Kidney (tissue), 14 donors: ENCODE measurements around the gene MDM2. TPM values are rescaled to one million over a fixed set of nuclear protein-coding genes. Genes with fewer than 3 reads are reported as not detected.

Experiments
- DNase-seq, 5 donors: peaks; one replicate each; pipeline ENCODE4 v3.0.0-alpha.2; 2013 to 2020
- FAIRE-seq: peaks from 2 replicates; lab custom pipeline; 2012; peaks lifted over from hg19 to GRCh38; lab: Jason Lieb, UNC
- H3K27ac ChIP-seq, 2 donors: one replicate each; pipeline ENCODE4 v1.7.0; 2013; ENCODE audit warnings: low read depth in 2 of 2, low read length in 2 of 2, inconsistent platforms in 1 of 2
- H3K27me3 ChIP-seq: one replicate; pipeline ENCODE4 v1.7.1; 2013; ENCODE audit warnings: low read length, inconsistent platforms; ENCODE audit not compliant: control insufficient read depth, insufficient read depth
- H3K36me3 ChIP-seq, 3 donors: one replicate each; pipeline versions ENCODE4 v1.7.0 to v1.7.1; 2013; ENCODE audit warnings: low read length in 3 of 3, control low read depth in 1 of 3, inconsistent platforms in 1 of 3; ENCODE audit not compliant: insufficient read depth in 3 of 3, control insufficient read depth in 2 of 3
- H3K4me1 ChIP-seq, 3 donors: one replicate each; pipeline versions ENCODE4 v1.7.0 to v1.7.1; 2013; ENCODE audit warnings: low read length in 3 of 3, inconsistent platforms in 1 of 3, low read depth in 1 of 3; ENCODE audit not compliant: control insufficient read depth in 2 of 3, insufficient read depth in 2 of 3
- H3K4me3 ChIP-seq, 3 donors: one replicate each; pipeline versions ENCODE4 v1.7.0 to v1.8.1; 2013; ENCODE audit warnings: low read length in 3 of 3, control low read depth in 1 of 3, inconsistent platforms in 1 of 3
- H3K9ac ChIP-seq, 3 donors: one replicate each; pipeline versions ENCODE4 v1.7.0 to v1.7.1; 2013; ENCODE audit warnings: low read length in 3 of 3, control low read depth in 1 of 3, inconsistent platforms in 1 of 3
- H3K9me3 ChIP-seq, 3 donors: one replicate each; pipeline versions ENCODE4 v1.7.0 to v1.7.1; 2013; ENCODE audit warnings: low read length in 3 of 3, control low read depth in 1 of 3, inconsistent platforms in 1 of 3; ENCODE audit not compliant: control insufficient read depth in 2 of 3, insufficient read depth in 1 of 3
- intact Hi-C: fragments of 100-400 bp; cut with DNase I; formaldehyde crosslinking; loops from one replicate; pipeline ENCODE4 v1.11.1; 2022
- polyA plus RNA-seq: library from polyadenylated mRNA; stranded (reverse); fragments of 350-450 nt; fragmentation: Illumina TruSeq; extraction: RNeasy Lipid Tissue Mini Kit (QIAGEN cat#74804); gene quantifications from one replicate; pipeline ENCODE4 v1.2.3, GENCODE V29; 2014; ENCODE audit warnings: low read depth, low replicate concordance; ENCODE audit not compliant: insufficient read depth
- total RNA-seq: library from RNA; stranded (reverse); fragmentation: NEBNext Ultra II Directional; extraction: Animal tissue kit (Norgen Biotek cat#: 25700); gene quantifications from one replicate; pipeline ENCODE4 v1.2.1, GENCODE V29; 2021
- TF ChIP-seq, protein P1 (sequence below): IDR thresholded peaks from 3 replicates; pipeline ENCODE4 v1.5.1; 2012; ENCODE audit warnings: mild to moderate bottlenecking, moderate library complexity, borderline replicate concordance; ENCODE audit not compliant: insufficient read depth; ENCODE audit errors: extremely low read depth
- donor health status: control.
- donor health status: control.
- donor health status: control.
- donor health status: control.
- donor health status: control.
- donor health status: DM: yes; HTN: yes; CAD: no.
- donor health status: Normal renal cell carcinoma (clear cell type).

MDM2 gene
- total and polyA plus RNA-seq, 2 donors from 2014 or later = 38.5 to 103 TPM

DNA sequence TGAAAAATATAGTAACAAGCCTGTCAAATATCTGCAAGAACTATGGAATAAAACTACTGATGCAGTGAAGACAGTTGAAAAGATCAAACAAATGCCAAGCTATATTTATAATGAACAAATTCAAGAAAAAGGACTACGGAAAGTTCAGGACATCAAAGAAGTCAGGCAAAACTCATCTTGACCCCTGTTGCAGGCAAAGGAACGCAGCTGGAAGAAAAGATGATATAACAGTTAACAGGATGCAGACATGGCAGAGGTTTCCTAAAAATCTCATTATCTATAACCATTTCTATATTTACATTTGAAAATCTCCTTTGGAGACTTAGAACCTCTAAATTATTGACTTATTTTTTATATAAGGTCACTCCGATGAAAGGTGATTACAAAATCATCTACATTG lies 34.1 kb downstream of the MDM2 start:
- no peak overlapping the region for H3K4me3 ChIP-seq
- H3K27me3 ChIP-seq = no peaks in the 10 kb centered on the region
- peaks cover 9 to 27% (median 10%) of the 10 kb centered on the region in 3 donors for H3K36me3 ChIP-seq
- H3K27ac ChIP-seq = no peak overlapping the region
- H3K9me3 ChIP-seq = no peaks in the 10 kb centered on the region
- H3K4me1 ChIP-seq = no peaks in the 10 kb centered on the region
- DNase-seq (no peak), FAIRE-seq (no peak)
- no peak overlapping the region for H3K9ac ChIP-seq
- TF ChIP-seq, protein P1, sequence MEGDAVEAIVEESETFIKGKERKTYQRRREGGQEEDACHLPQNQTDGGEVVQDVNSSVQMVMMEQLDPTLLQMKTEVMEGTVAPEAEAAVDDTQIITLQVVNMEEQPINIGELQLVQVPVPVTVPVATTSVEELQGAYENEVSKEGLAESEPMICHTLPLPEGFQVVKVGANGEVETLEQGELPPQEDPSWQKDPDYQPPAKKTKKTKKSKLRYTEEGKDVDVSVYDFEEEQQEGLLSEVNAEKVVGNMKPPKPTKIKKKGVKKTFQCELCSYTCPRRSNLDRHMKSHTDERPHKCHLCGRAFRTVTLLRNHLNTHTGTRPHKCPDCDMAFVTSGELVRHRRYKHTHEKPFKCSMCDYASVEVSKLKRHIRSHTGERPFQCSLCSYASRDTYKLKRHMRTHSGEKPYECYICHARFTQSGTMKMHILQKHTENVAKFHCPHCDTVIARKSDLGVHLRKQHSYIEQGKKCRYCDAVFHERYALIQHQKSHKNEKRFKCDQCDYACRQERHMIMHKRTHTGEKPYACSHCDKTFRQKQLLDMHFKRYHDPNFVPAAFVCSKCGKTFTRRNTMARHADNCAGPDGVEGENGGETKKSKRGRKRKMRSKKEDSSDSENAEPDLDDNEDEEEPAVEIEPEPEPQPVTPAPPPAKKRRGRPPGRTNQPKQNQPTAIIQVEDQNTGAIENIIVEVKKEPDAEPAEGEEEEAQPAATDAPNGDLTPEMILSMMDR = no peak
- intact Hi-C loops = no loop called here

DNA sequence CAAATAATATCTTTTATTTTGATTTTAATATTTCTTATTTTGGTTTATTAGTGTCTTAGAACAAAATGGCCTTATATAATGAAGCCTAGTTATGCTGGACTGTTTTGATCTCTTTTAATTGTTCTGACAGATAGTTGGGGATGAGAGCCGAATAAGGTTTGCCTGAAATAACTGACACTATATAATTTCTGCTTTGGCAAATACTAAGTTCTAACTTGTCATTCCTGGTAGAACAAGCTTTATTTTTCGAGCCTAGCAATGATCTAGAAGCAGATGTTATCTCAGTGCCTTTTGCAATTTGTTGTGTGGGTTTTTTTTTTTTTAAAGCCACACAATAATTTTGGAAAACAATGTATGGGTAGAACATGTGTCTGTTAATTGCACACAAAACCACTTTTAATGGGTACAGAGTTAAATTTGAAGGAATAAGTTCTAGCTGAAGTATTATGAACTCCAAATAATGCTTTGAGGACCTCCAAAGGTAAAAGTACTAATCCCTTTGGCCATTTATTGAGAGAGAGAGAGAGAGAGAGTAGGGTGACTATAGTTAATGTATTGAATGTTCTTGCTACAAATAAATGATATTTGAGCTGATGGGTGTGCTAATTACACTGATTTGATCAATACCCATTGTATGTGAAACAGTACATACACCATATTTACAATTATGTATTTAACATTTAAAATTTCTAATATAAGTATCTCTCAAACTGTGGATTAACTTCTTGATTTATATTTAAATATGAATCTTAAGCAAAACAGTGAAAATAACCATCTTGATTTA lies 35.0 kb downstream of the MDM2 start:
- FAIRE-seq (no peak), DNase-seq (no peak)
- no peak overlapping the region for H3K9ac ChIP-seq
- TF ChIP-seq, protein P1 = no peak
- peaks cover 6 to 27% (median 10%) of the 10 kb centered on the region in 3 donors for H3K36me3 ChIP-seq
- no peak overlapping the region for H3K27ac ChIP-seq
- no peaks in the 10 kb centered on the region for H3K27me3 ChIP-seq
- intact Hi-C loops = no loop called here
- H3K4me3 ChIP-seq = no peak overlapping the region
- H3K4me1 ChIP-seq = no peaks in the 10 kb centered on the region
- H3K9me3 ChIP-seq = no peaks in the 10 kb centered on the region

DNA sequence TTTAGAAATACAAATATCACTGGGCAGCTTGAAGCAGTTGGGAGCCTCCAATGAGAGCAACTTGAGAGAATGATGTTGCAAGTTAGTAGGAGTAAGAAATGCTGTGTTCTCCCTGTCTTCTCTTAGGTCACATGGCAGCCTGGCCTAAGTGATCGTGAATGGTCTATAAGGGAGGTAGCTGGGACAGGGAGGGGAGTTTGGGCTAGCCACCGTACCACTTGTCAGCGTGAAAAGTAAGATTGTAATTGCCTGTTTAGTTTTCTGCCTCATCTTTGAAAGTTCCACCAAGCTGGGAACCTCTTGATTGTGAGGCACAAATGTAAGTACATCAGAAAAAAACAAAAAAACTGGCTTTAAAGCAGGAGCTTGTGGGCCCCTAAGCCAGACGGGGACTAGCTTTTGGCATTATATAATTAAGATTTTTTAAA lies 36.4 kb downstream of the MDM2 start:
- Histone ChIP-seq H3K36me3 (peaks cover 3 to 14% (median 5%) of the 10 kb centered on the region in 3 donors), H3K9me3 (no peaks in the 10 kb centered on the region), H3K27ac (no peak overlapping the region), H3K4me1 (no peaks in the 10 kb centered on the region), H3K4me3 (no peak overlapping the region), H3K27me3 (no peaks in the 10 kb centered on the region), H3K9ac (no peak overlapping the region)
- intact Hi-C loops = no loop called here
- DNase-seq (no peak), FAIRE-seq (no peak)
- TF ChIP-seq, protein P1 = no peak
